ENCODE results near the gene GLS. TPM values are rescaled to one million over a fixed set of nuclear protein-coding genes. Genes with fewer than 3 reads are reported as not detected.

GLS gene
- total and polyA plus RNA-seq, 7 donors, result 6.9 to 30.6 (median 26.7) TPM

DNA sequence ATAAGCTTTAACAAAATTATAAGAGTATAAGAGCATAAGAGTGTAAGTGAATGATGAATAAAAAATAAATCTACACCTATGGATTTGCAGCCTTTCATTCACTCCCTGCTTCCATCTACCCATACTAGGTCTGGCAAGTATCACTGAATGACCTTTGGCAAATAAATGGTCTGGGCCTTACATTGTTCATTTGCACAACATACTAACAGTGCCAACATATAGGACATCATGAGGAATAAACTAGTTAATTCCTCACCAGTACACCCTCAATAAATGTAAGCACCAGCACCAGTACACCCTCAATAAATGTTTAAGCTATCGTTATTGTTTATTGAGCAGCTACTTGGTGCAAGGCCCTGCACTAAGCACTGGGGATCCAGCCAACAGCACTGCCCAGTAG, 106.5 kb downstream of the GLS start:
- ATAC-seq, result no peak

DNA sequence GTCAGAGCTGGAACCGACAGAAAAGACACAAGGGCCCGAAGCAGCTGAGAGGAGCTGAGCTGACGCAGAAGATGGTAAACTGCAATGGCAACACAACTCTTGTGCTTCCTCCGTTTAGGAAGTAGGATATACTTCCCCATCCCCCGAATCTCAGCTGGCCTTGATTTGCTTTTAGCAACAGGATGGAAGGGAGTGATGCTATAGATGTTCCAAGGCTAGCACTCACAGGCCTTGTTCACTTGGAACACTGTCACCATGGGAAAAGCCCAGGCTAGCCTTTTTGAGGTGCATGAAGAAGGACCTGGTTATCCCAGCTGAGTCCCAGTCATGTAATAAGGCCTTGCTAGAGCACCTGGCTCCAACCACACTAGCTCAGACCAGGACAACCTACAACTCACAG, 107.3 kb downstream of the GLS start:
- no peaks in the 10 kb centered on the region for H3K9me3 ChIP-seq
- intact Hi-C loops (cut with DNase I), result no loop called here
- TF ChIP-seq, protein P1, sequence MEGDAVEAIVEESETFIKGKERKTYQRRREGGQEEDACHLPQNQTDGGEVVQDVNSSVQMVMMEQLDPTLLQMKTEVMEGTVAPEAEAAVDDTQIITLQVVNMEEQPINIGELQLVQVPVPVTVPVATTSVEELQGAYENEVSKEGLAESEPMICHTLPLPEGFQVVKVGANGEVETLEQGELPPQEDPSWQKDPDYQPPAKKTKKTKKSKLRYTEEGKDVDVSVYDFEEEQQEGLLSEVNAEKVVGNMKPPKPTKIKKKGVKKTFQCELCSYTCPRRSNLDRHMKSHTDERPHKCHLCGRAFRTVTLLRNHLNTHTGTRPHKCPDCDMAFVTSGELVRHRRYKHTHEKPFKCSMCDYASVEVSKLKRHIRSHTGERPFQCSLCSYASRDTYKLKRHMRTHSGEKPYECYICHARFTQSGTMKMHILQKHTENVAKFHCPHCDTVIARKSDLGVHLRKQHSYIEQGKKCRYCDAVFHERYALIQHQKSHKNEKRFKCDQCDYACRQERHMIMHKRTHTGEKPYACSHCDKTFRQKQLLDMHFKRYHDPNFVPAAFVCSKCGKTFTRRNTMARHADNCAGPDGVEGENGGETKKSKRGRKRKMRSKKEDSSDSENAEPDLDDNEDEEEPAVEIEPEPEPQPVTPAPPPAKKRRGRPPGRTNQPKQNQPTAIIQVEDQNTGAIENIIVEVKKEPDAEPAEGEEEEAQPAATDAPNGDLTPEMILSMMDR (IDR thresholded peaks at IDR 0.05), result no peak
- peaks cover 23 to 100% of the 10 kb centered on the region in 2 donors for H3K36me3 ChIP-seq (ENCODE audit: insufficient read depth in 1 of 2, low read depth in 1 of 2)
- H3K27me3 ChIP-seq (ENCODE audit: insufficient read depth in 3 of 3, low read length in 2 of 3), result no peaks in the 10 kb centered on the region
- ATAC-seq (no peak), DNase-seq (no peak)
- no peak overlapping the region for H3K27ac ChIP-seq
- no peak overlapping the region for H3K4me3 ChIP-seq
- WGBS, 3 donors, result 93 to 96% (median 94%) methylated on average over 5 of the region's 5 CpGs
- H3K4me1 ChIP-seq, result no peaks in the 10 kb centered on the region

More for the DNA sequence above, 106.5 kb downstream of the GLS start:
- H3K4me1 ChIP-seq, result no peaks in the 10 kb centered on the region
- H3K36me3 ChIP-seq (ENCODE audit: insufficient read depth in 1 of 2, low read depth in 1 of 2), result peaks cover 28 to 100% of the 10 kb centered on the region in 2 donors
- 96 to 99% (median 96%) methylated on average over 1 of the region's 1 CpG for WGBS, 3 donors
- DNase-seq, result no peak
- H3K4me3 ChIP-seq, result no peak overlapping the region
- TF ChIP-seq, protein P1 (IDR thresholded peaks at IDR 0.05), result no peak
- intact Hi-C loops (cut with DNase I), result no loop called here
- no peaks in the 10 kb centered on the region for H3K27me3 ChIP-seq (ENCODE audit: insufficient read depth in 3 of 3, low read length in 2 of 3)
- no peaks in the 10 kb centered on the region for H3K9me3 ChIP-seq
- H3K27ac ChIP-seq, result no peak overlapping the region

DNA sequence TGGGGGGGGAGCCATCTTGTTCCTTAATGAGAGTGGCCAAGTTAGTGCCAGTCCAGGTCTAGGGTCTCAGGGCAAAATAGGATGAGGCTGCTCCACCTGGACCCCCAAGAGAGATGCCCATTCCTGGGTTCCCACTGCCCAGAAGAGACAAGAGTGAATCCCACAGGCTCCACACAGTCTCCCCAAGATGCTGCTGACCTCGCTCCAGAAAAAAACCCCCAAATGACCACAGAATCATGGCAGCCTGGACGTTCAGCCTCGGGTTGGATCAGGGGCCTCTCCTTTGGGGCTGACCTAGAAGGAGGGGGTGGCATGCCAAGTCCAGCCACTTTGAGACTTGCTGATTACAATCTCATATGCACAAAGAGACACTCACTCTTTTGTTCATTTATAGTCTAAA, 108.3 kb downstream of the GLS start:
- no peak for ATAC-seq

DNA sequence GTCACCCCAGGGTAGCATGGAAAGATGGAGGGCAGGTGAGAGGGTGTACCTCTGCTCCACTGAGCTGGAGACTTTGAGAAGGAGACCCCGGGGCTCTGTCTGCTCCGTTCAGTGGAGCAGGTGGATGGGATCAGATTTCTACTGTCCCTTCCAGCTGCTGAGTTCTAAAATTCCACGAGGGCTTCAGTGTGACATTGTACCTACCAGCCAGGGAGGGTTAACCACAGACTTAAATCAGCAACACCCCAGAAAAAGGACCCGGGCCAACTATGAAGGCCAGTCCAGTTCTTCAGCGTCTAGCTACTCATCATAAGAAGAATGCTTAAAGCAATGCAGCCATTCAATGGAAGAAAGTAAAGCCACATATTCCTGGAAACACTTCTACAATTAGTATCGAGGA, 109.5 kb downstream of the GLS start:
- no peak overlapping the region for H3K4me3 ChIP-seq
- TF ChIP-seq, protein P1 (IDR thresholded peaks at IDR 0.05), result no peak
- H3K27me3 ChIP-seq (ENCODE audit: insufficient read depth in 3 of 3, low read length in 2 of 3), result no peaks in the 10 kb centered on the region
- peaks cover 20 to 100% of the 10 kb centered on the region in 2 donors for H3K36me3 ChIP-seq (ENCODE audit: insufficient read depth in 1 of 2, low read depth in 1 of 2)
- no peaks in the 10 kb centered on the region for H3K9me3 ChIP-seq
- H3K27ac ChIP-seq, result no peak overlapping the region
- DNase-seq, result no peak
- intact Hi-C loops (cut with DNase I), result loop anchor here in 1 of 2 donors (5.0 kb wide), 1 partner anchor 63 kb away; no protein-coding TSS in a partner anchor
- no peaks in the 10 kb centered on the region for H3K4me1 ChIP-seq
- 41 to 49% (median 42%) methylated on average over 6 of the region's 6 CpGs for WGBS, 3 donors
- peak in 2 of 4 donors; percentile 28 to 46 for ATAC-seq

More for the DNA sequence above, 108.3 kb downstream of the GLS start:
- TF ChIP-seq, protein P1 (IDR thresholded peaks at IDR 0.05), result no peak
- Histone ChIP-seq H3K4me3 (no peak overlapping the region), H3K9me3 (no peaks in the 10 kb centered on the region), H3K27me3 (ENCODE audit: insufficient read depth in 3 of 3, low read length in 2 of 3) (no peaks in the 10 kb centered on the region), H3K27ac (no peak overlapping the region), H3K36me3 (ENCODE audit: insufficient read depth in 1 of 2, low read depth in 1 of 2) (peaks cover 22 to 100% of the 10 kb centered on the region in 2 donors), H3K4me1 (no peaks in the 10 kb centered on the region)
- 87 to 96% (median 95%) methylated on average over 3 of the region's 3 CpGs for WGBS, 3 donors
- intact Hi-C loops (cut with DNase I), result no loop called here
- DNase-seq, result no peak

DNA sequence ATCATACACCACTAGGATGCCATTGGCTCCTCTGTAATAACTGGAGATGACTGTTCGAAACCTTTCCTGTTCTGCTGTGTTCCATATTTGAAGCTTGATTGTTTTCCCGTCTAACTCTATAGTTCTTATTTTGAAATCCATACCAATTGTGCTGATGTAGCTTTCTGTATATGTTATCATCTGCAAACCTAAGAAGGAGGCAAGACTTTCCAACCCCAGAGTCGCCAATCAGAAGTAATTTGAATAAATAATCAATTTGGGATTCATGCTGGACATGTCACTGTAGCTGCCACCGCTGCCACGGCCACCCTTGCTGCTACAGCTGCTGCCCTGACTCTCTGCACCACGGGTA, 112.6 kb downstream of the GLS start:
- H3K27ac ChIP-seq, result no peak overlapping the region
- intact Hi-C loops (cut with DNase I), result loop anchor here in 1 of 2 donors (5.0 kb wide), 1 partner anchor 66 kb away; no protein-coding TSS in a partner anchor
- H3K36me3 ChIP-seq (ENCODE audit: insufficient read depth in 1 of 2, low read depth in 1 of 2), result peaks cover 27 to 100% of the 10 kb centered on the region in 2 donors
- WGBS, 3 donors, result 95 to 99% (median 95%) methylated on average over 6 of the region's 6 CpGs
- DNase-seq (no peak), ATAC-seq (no peak)
- no peaks in the 10 kb centered on the region for H3K9me3 ChIP-seq
- no peaks in the 10 kb centered on the region for H3K4me1 ChIP-seq
- H3K4me3 ChIP-seq, result no peak overlapping the region
- no peaks in the 10 kb centered on the region for H3K27me3 ChIP-seq (ENCODE audit: insufficient read depth in 3 of 3, low read length in 2 of 3)
- TF ChIP-seq, protein P1 (IDR thresholded peaks at IDR 0.05), result no peak

Data from psoas muscle (tissue), 8 donors.